HUES64 (cell line): ENCODE results near the gene RPS28.
"Not testable (repeated sequence)": the region's sequence is repeated elsewhere in the genome, so short reads cannot be mapped to it uniquely, and the experiment has no call there.

Source experiments
- H3K27ac ChIP-seq: 2 replicates; pipeline ENCODE4 v1.7.0; 2013; ENCODE audit warnings: low read depth, low read length, inconsistent platforms
- H3K27me3 ChIP-seq: 2 replicates; pipeline ENCODE4 v1.6.1; 2013; ENCODE audit warnings: mild to moderate bottlenecking, low read length; ENCODE audit not compliant: insufficient read depth
- H3K36me3 ChIP-seq: 2 replicates; pipeline ENCODE4 v1.6.1; 2013; ENCODE audit warnings: mild to moderate bottlenecking, low read length; ENCODE audit not compliant: insufficient read depth
- H3K4me1 ChIP-seq: 2 replicates; pipeline ENCODE4 v1.6.1; 2013; ENCODE audit warnings: mild to moderate bottlenecking, low read length, moderate library complexity; ENCODE audit not compliant: insufficient read depth
- H3K4me3 ChIP-seq: 2 replicates; pipeline ENCODE4 v1.5.1; 2013; ENCODE audit warnings: mild to moderate bottlenecking, low read length, moderate library complexity
- H3K9ac ChIP-seq: 2 replicates; pipeline ENCODE4 v1.6.1; 2013; ENCODE audit warnings: mild to moderate bottlenecking, low read depth, low read length
- H3K9me3 ChIP-seq: 2 replicates; pipeline ENCODE4 v1.6.1; 2013; ENCODE audit warnings: low read depth, low read length; ENCODE audit not compliant: insufficient read depth
- WGBS: fragments of 150-250, 120-280 bp; methylation state at CpG from one replicate; pipeline ENCODE4 v1.1.7; 2013; ENCODE audit warnings: missing lambda C conversion rate; 5-methylcytosine and 5-hydroxymethylcytosine counted together

The RPS28 gene

GRCh38 chr19:8307965-8308866 is 13.1 kb upstream of the RPS28 start, which contains the start of gene CD320:
Gene CD320, minus strand, starts transcription at chr19:8308358. Its CDS starts 68 bp downstream, at chr19:8308290.
- WGBS = 1% methylated on average over 61 of the region's 63 CpGs
- H3K36me3 ChIP-seq = peaks cover 34% of the 10 kb centered on the region
- peak within 1 kb of the TSS; percentile 82 for H3K27ac ChIP-seq
- H3K9ac ChIP-seq = peak within 1 kb of the TSS; percentile 87
- H3K4me1 ChIP-seq = 0 out of 2 replicates have a peak, but pooled peaks cover 3% of the 10 kb centered on the region
- H3K4me3 ChIP-seq = peak within 1 kb of the TSS; percentile 79
- H3K9me3 ChIP-seq = no peaks in the 10 kb centered on the region
- no peaks in the 10 kb centered on the region for H3K27me3 ChIP-seq

GRCh38 chr19:8308891-8309291 is 12.4 kb upstream of the RPS28 start:
- H3K4me1 ChIP-seq = 0 out of 2 replicates have a peak, but pooled peaks cover 3% of the 10 kb centered on the region
- no peaks in the 10 kb centered on the region for H3K27me3 ChIP-seq
- 66% methylated on average over 17 of the region's 17 CpGs for WGBS
- H3K9me3 ChIP-seq = no peaks in the 10 kb centered on the region
- peaks cover 36% of the 10 kb centered on the region for H3K36me3 ChIP-seq
- H3K27ac ChIP-seq = no peak overlapping the region
- H3K4me3 ChIP-seq = peak overlapping the region; percentile 79
- H3K9ac ChIP-seq = no peak overlapping the region

GRCh38 chr19:8310342-8311055 is 10.8 kb upstream of the RPS28 start:
- Histone ChIP-seq H3K4me1 (0 out of 2 replicates have a peak, but pooled peaks cover 3% of the 10 kb centered on the region), H3K4me3 (no peak overlapping the region), H3K9me3 (no peaks in the 10 kb centered on the region), H3K36me3 (peaks cover 50% of the 10 kb centered on the region), H3K27ac (no peak overlapping the region), H3K9ac (no peak overlapping the region), H3K27me3 (no peaks in the 10 kb centered on the region)
- 97% methylated on average over 17 of the region's 17 CpGs for WGBS

- Histone ChIP-seq H3K27me3 (no peaks in the 10 kb centered on the region), H3K36me3 (peaks cover 61% of the 10 kb centered on the region), H3K9me3 (no peaks in the 10 kb centered on the region), H3K4me3 (no peak overlapping the region), H3K27ac (no peak overlapping the region), H3K9ac (no peak overlapping the region), H3K4me1 (0 out of 2 replicates have a peak, but pooled peaks cover 3% of the 10 kb centered on the region)
- 89% methylated on average over 14 of the region's 16 CpGs for WGBS
Observed at GRCh38 chr19:8311461-8312260, 9.6 kb upstream of the RPS28 start.

- 90% methylated on average over 11 of the region's 11 CpGs for WGBS
- peaks cover 56% of the 10 kb centered on the region for H3K36me3 ChIP-seq
Observed at GRCh38 chr19:8314981-8315640, 6.2 kb upstream of the RPS28 start.

GRCh38 chr19:8316351-8317125 is 4.8 kb upstream of the RPS28 start:
- no peaks in the 10 kb centered on the region for H3K27me3 ChIP-seq
- H3K9me3 ChIP-seq = no peaks in the 10 kb centered on the region
- 0 out of 2 replicates have a peak overlapping the region, but pooled peaks have one; percentile 37 for H3K9ac ChIP-seq
- H3K36me3 ChIP-seq = peaks cover 45% of the 10 kb centered on the region
- no peak overlapping the region for H3K4me3 ChIP-seq
- H3K4me1 ChIP-seq = peaks cover 8% of the 10 kb centered on the region
- 82% methylated on average over 14 of the region's 14 CpGs for WGBS
- peak overlapping the region; percentile 53; the same call in 1 of the 2 replicates for H3K27ac ChIP-seq

More at GRCh38 chr19:8314981-8315640, 6.2 kb upstream of the RPS28 start:
- not testable (repeated sequence) for H3K27ac ChIP-seq, H3K4me1 ChIP-seq, H3K9ac ChIP-seq, H3K9me3 ChIP-seq, H3K4me3 ChIP-seq, H3K27me3 ChIP-seq

- H3K9ac ChIP-seq, H3K27ac ChIP-seq, H3K9me3 ChIP-seq, H3K4me3 ChIP-seq, H3K27me3 ChIP-seq: not testable (repeated sequence)
- Histone ChIP-seq H3K4me1 (peaks cover 11% of the 10 kb centered on the region), H3K36me3 (peaks cover 45% of the 10 kb centered on the region)
- 95% methylated on average over 8 of the region's 9 CpGs for WGBS
Observed at GRCh38 chr19:8318835-8319234, 2.5 kb upstream of the RPS28 start.

- Histone ChIP-seq H3K27ac (peak overlapping the region; percentile 96), H3K9me3 (no peaks in the 10 kb centered on the region), H3K4me3 (peak overlapping the region; percentile 87), H3K4me1 (peaks cover 11% of the 10 kb centered on the region), H3K27me3 (no peaks in the 10 kb centered on the region), H3K36me3 (peaks cover 36% of the 10 kb centered on the region), H3K9ac (peak overlapping the region; percentile 100)
- WGBS = 66% methylated on average over 19 of the region's 19 CpGs
Observed at GRCh38 chr19:8319807-8320520, 1.3 kb upstream of the RPS28 start.

GRCh38 chr19:8320564-8321066 is 681 bp upstream of the RPS28 start:
- H3K4me1 ChIP-seq = peaks cover 11% of the 10 kb centered on the region
- peaks cover 30% of the 10 kb centered on the region for H3K36me3 ChIP-seq
- H3K27me3 ChIP-seq = no peaks in the 10 kb centered on the region
- peak overlapping the region; percentile 100 for H3K9ac ChIP-seq
- H3K27ac ChIP-seq = peak overlapping the region; percentile 96
- H3K9me3 ChIP-seq = no peaks in the 10 kb centered on the region
- WGBS = 4% methylated on average over 16 of the region's 16 CpGs
- H3K4me3 ChIP-seq = peak overlapping the region; percentile 87
